Stimulated activated CD4-positive, alpha-beta T cell treated with anti-CD3 and anti-CD28 coated beads, Interleukin-12 subunit alpha, Interleukin-12 subunit beta, amount 100 ng/mL, for 4 hours (primary cell): ENCODE results near the gene NES.

Experiments used
- DNase-seq: peaks from one replicate; pipeline ENCODE4 v3.0.0-alpha.2; 2020

The NES gene

GRCh38 chr1:156677616-156678596, 699 bp upstream of the NES start:
- no peak for DNase-seq

DNA sequence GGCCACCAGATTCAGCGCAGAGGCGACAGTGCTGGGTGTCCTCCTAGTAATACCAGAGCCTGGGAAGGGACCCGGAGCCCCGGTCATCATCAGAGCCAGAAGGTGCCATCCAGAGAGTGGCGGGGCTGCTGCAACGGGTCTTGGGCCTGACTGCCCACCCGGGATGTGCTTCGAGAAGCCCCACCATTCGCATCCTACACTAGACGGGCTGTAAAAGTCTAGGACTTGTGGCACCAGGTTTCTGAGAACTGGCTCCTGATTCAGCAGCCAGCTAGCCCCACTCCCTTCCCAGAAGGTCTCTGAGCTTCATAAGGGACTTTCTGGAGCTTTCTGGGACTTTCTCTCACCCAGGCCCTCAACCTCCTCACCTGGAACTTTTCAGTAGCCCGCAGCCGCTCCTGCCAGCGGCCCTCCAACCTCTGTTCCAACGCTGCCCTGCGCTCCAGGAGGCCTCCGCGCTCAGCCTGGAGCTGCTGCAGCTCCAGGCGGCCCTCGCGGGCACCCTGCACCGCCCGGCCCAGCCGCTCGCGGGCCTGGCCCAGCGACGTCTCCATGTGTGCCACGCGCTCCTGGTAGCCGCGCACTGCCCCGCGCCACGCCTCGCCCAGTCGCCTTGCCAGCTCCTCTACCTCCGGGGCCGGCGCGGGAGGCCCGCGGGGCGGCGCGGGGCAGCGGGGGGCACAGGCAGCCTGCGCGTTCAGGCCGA, 940 bp downstream of the NES start:
- DNase-seq = no peak

DNA sequence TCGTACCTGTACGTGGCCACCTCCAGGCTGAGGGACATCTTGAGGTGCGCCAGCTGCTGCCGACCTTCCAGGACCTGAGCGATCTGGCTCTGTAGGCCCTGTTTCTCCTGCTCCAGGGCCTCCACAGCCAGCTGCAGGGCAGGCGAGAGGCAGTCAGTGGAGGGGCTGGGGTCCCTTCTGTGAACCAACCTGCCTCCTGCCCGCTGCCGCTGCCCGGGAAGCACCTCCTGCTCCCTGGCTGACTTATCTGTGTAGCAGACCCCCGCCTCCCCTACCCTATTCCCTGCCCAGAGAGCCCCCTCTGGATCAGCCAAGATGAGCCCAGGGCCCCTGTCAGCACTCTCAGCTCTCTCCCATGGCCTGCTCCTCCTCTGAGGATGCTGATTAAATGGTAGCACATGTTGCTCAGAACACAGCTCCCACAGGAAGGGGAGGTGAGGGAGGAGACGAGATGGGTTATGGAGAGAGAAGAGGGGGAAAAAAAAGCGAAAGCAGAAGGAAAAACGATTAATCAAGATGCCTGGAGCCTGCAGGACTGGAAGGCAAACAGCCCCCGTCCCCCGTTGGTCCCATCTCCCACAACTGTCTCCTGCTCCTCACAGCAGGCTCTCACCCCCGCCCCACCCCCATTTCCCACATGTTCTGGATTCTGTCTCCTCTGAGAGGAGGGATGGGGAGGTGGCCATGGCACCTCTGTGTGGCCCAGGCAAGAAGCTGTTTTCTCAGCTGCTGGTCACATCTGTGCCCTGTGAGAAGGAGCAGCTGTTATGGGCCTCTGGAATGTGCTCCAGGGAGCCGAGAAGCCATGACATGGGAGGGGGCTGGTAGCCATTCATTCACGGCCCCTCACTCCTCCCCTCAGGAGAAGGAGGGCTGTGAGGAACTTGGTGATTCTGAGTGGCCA, 1.7 kb downstream of the NES start:
- DNase-seq = no peak

DNA sequence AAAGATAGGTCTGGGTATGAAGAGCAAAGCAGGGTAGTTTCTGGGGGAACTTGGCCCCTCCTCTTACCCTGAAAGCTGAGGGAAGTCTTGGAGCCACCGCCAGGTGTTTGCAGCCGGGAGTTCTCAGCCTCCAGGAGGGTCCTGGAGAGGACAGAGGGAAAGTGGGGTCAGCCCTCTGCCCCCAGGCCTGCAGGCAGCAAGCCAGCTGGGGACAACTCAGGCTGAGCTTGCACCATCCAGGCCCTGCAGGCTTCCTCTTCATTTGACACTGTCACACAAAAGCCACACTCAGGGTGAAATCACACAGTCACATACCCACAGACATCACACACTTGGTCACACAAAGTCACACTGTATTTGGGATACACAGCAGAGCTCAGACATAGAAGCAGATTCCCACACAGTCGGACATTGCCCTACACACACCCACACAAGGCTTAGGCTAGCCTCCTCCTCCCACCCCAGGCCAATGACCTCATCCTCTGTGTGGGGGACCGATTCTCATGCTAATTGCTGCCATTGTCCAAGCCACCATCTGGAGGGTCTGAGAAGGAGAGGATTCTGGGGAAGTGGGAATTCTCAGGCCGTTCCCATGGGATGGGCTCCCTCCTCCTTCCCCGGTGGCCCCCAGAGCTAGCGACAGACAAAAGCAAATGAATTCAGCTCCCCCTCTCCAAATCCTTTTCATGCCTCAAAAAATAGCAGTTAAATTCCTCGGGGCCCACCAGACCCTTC, 3.7 kb downstream of the NES start:
- DNase-seq = no peak

- DNase-seq = no peak
These were observed 5.4 kb downstream of the NES start for GRCh38 chr1:156671804-156672203.

DNA sequence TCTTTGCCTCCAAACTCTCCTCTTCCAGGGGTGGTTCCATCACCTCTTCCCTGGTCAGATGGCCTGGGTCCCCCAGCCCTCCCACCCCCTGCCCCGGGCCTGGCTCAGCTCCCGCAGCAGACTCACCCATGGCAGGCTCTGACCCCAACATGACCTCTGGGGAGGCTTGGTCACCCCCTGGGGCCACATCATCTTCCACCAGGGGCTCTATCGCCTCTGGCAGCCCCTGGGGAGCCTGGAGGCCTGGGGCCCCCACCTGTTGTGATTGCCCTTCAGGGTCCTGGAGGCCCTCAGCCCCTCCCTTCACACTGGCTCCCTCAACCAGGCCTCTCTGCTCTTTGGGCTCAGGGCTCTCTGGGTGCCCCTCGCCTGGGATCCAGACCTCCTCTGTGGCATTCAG, 6.4 kb downstream of the NES start:
- no peak for DNase-seq

- DNase-seq = no peak
These were observed 6.8 kb downstream of the NES start for GRCh38 chr1:156670359-156670758.

DNA sequence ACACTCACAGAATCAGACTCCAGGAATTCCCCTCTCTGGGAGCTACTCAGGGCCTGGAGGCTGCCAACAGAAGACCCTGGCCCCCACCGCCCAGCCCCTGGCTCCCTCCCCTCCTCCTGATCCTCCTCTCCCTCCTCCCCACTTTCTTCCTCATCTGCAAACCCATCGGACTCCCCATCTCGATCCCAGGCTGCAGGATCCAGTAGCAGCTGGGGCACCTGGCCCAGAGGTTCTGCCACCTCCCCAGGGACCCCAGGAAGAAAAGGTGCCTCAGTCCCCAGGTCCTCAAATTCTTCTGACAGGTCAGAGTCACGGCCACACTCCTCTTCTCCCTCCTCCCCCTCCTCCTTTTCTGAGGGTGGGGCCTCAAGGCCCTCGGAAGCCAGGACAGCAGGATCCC, 7.4 kb downstream of the NES start:
- no peak for DNase-seq

DNA sequence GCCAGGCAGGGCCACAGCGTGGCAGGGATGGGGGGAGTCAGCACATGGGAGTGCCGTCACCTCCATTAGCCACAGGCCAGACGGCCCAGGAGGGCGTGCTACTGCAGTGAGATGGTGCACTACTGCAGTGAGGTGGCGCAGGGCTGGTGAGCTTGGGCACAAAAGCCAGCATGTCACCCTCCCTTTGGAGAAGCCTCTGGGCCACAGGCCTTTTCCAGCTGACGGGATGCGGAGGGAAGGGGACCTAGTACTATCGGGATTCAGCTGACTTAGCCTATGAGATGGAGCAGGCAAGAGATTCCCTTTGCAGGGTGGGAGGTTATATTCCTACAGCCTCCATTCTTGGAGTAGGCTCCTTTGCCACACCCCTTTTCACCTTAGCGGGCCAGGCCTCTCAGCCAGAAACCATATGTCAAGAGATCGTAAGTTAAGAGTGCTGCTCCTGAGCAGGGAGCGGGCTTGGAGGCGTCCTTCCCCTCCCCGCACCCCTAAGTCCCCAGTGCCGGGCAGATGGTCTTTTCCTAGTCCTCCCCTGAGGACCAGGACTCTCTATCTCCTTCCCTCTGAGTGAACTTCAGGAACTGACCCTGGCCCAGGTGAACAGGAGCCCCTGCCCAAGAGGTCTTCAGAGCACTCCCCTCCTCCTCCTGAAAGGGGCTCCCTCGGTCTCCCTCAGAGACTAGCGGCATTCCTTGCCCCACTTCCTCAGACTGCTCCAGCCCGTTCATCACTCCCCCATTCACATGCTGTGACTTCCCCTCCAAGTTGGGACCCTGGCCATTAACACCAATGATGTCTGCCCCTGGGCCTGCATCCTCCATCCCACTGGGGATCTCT, 8.2 kb downstream of the NES start:
- DNase-seq = no peak

DNA sequence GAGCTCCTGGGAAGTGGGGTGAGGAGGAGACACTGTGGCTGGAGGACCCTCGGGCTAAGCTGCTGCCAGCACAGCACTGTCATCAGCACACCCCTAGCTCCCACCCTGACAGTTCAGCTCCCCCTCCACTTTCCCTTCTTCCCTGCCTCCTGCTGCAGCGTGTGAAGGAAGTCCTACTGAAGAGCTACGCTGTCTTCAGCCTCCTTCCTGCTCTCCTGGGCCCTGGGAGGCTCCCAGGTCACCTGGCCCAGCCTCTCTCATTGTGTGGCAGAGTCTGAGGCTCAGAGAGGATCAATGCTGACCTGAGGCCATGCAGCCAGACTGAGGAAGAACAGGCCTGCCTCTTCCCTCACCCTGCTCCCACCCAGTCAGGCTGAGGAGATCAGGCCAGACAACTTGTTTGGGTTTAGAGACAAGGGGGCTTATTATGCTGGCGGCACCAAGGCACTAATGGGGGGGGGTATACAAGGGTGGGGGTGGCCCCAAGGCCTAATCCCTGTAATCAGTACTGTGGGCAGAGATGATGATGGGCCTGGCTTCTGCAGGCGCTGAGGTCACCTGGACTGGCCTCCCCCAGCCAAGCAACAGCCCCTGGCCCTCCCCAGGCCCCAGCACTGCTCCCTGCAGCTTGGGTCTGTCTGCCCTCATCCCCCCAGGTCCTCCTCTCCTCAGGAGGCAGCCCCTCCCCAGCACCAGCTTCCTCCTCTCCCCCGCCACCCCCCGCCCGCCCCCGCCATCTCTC, 9.1 kb downstream of the NES start:
- no peak for DNase-seq

DNA sequence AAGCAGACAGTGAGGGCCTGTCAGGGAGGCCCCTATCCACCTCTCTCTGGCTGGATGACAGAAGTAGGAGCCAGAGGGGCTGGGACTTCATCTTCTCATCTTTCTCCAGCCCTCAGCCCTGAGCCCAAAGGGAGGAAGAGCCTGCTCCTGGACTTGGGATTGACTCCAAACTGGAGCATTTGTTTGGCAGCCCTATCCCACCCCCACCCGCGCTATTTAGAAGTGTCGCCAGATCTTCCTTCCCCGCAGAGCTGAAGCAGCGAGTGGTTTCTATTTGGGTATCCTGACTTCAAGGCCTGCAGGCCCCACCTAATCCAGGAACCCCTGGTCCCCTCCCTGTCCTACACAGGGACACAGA, 9.6 kb downstream of the NES start:
- DNase-seq = no peak

DNA sequence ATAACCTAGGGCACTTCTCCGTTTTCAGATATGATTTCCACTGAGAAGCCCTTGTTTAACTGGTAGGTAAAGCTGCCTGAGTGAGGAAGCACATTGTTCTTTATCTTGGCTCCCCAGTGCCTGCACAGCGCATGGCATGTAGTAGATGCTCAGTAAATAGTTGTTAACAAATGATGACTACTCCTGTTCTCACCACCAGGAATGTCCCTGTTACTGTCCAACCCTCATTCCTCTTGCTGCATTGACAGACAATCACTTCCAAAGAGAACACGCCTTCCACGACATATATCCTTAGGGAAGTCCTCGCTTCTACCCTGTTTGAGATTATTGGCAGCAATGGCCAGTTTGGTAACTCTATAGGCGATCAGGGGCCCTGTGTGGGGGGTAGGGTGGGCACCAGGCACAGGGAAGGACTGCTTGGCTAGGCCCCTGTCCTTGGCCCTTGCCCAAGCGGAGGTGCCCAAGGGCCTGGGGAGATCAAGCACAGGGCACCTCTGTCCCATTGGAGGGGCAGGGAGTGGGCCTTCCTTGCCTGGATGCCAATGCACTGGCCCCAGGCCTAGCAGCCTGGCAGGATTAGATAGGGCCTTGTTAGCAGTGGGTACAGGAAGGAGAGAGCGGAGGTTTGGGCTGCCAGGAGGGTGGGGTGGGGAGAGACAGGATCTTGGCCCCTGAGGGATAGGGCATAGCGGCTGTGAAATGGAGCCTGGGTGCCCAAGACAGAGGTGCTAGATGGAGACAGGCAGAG, 10.2 kb downstream of the NES start:
- DNase-seq = no peak

DNA sequence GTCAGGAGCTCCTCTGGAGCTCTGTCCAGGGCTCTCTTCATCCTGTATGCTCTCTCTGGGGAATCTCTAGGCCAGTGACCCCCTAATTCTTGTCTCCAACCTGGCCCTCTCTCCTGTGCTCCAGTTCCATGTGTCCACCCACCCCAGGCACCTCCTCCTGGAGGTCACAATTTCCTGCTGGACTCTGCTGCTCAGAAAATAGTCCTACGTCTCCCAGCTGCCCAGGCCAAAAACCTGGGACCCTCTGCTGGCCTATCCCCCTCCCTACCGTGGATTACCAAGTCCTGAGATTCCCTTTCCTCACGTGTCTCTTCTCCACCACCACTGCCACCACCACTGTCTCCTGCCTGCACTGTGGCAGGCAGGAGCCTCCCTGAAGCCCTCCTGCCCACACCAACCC, 11.7 kb downstream of the NES start:
- no peak for DNase-seq

GRCh38 chr1:156664767-156665411, 12.3 kb downstream of the NES start:
- DNase-seq = no peak

DNA sequence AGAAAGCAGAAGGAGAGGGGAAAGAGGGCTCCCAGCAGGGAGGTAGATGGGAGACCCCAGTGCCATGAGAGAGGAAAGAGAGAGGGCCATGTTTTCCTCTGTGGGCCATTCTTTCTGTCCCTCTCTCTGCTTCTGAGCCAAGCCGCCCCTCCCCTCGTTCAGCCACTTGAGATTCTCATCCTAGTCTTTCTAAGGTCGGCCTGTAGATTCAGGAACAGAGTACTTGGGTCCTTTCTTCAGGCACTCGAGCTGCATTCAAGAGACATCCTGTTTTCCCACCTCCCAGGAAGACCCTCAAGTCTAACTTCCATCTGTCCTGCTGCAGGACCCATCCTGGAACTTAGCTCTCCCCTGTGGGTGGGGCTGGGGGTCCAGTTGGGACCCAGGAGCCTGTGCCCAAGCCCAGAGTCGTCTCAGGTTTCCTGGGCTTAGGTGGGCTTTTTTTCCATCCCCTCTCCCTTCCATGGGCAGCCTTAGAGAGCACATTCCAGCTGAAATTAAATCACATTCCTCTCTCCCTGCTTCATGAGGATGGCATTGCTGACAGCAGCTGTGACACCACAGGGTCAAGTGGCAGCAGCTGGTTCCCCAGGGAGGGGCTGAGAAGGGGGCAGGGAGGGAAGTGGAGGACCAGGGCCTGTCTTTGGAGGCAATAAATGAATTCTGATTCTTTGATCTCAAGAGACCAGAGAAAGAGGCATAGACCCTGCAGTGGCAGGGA, 13.0 kb downstream of the NES start:
- no peak for DNase-seq

DNA sequence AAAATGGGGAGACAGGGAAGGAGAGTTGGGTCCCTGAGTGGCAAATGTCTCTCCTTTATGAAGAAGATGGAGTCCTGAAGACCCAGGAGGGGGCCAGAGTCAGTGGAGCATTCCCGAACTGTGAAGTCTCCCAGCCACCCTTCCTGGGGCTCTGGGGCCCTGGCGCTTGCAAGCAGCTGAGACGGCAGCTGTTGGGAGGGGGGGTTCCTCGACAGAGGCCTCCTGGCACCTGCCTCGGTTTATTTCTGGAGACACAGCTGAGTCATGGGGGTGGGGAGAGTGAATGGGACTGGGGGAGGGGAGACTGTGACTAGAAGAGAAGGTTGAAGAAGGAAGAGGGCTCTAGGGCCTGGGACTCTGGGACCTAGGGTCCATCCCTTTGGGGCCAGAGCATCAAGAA, 14.0 kb downstream of the NES start:
- no peak for DNase-seq

- no peak for DNase-seq
These were observed 14.5 kb downstream of the NES start for GRCh38 chr1:156662800-156663055.

DNA sequence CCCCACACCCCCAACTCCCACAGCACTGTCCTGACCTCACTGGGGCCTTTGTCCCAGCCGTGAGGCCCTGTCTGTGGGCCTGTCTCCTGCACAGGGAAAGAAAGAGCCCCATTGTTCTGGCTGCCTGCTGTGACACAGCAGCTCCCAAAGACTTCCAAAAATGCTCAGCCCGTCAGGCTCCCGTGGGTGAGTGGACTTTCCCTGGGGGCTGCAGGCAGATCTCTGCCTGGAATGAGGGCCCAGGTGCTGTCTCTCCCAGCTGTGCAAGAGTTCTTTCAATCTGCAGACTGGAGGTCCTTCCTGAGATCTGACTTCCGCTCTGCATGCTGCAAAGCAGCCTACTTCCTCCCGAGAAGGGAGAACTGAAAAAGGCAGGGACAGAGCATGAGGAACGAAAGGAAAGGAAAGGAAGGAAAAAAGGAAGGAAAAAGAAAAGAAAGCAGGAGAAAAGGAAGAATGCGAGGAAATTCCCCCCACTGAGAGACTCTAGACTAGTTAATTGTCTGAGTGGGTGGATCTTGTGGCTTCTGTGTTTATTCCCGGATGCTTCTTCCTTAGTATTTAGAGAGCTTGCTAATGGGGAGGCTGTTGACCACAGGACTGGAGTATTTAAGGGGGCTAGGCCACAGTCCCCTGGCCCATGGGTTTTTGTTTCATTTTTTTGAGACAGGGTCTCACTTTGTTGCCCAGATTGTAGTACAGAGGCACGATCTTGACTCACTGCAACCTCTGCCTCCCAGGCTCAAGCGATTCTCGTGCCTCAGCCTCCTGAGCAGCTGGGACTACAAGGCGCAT, 15.0 kb downstream of the NES start:
- DNase-seq = no peak
